Mesenchymal stem cell (in vitro differentiated cells and primary cell): ENCODE measurements around the gene LIPC.
A peak's percentile ranks its signal among the peaks of the same experiment; 100 is the strongest.

Experiments
- DNase-seq: peaks from one replicate; pipeline ENCODE4 v3.0.0-alpha.2; 2013
- H2AFZ ChIP-seq: one replicate; pipeline ENCODE4 v1.6.1; 2013; ENCODE audit warnings: low read depth, mild to moderate bottlenecking, control low read depth, inconsistent platforms, low read length, moderate library complexity
- H2AK5ac ChIP-seq: 2 replicates; pipeline ENCODE4 v1.6.1; 2013; ENCODE audit warnings: low read length, moderate library complexity, mild to moderate bottlenecking, inconsistent platforms; ENCODE audit not compliant: severe bottlenecking
- H2BK120ac ChIP-seq: one replicate; pipeline ENCODE4 v1.6.1; 2013; ENCODE audit warnings: low read depth, mild to moderate bottlenecking, inconsistent platforms, low read length, moderate library complexity
- H2BK12ac ChIP-seq, 2 experiments: one replicate each; pipeline ENCODE4 v1.6.1; 2013; ENCODE audit warnings: inconsistent platforms in 2 of 2, low read length in 2 of 2, mild to moderate bottlenecking in 2 of 2, moderate library complexity in 2 of 2, control low read depth in 1 of 2
- H2BK15ac ChIP-seq: one replicate; pipeline ENCODE4 v1.6.1; 2013; ENCODE audit warnings: mild to moderate bottlenecking, low read depth, inconsistent platforms; ENCODE audit not compliant: poor library complexity, severe bottlenecking
- H2BK5ac ChIP-seq: 2 replicates; pipeline ENCODE4 v1.6.1; 2013; ENCODE audit warnings: low read depth, mild to moderate bottlenecking, low read length, control low read depth, inconsistent platforms; ENCODE audit not compliant: poor library complexity, severe bottlenecking
- H3K14ac ChIP-seq, 2 experiments: one replicate each; pipeline ENCODE4 v1.6.1; 2013; ENCODE audit warnings: inconsistent platforms in 2 of 2, low read length in 2 of 2, control low read depth in 1 of 2, mild to moderate bottlenecking in 1 of 2, moderate library complexity in 1 of 2
- H3K18ac ChIP-seq, 2 experiments: one replicate each; pipeline ENCODE4 v1.6.1; 2013; ENCODE audit warnings: inconsistent platforms in 2 of 2, low read length in 2 of 2, control low read depth in 1 of 2, low read depth in 1 of 2, mild to moderate bottlenecking in 1 of 2
- H3K23ac ChIP-seq, 2 experiments: one replicate each; pipeline ENCODE4 v1.6.1; 2013; ENCODE audit warnings: inconsistent platforms in 2 of 2, low read length in 2 of 2, mild to moderate bottlenecking in 2 of 2, moderate library complexity in 2 of 2, control low read depth in 1 of 2
- H3K27ac ChIP-seq: 2 replicates; pipeline ENCODE4 v1.5.1; 2013; ENCODE audit warnings: mild to moderate bottlenecking, moderate library complexity, low read length, control low read depth, inconsistent platforms; ENCODE audit not compliant: poor library complexity, severe bottlenecking
- H3K27me3 ChIP-seq, 2 experiments: 2 replicates each; pipeline versions ENCODE4 v1.6.1 to v1.7.0; 2013; ENCODE audit warnings: low read length in 2 of 2, mild to moderate bottlenecking in 2 of 2, moderate library complexity in 2 of 2, control low read depth in 1 of 2, inconsistent platforms in 1 of 2; ENCODE audit not compliant: control insufficient read depth in 1 of 2, insufficient read depth in 1 of 2
- H3K36me3 ChIP-seq, 2 experiments: 2 replicates each; pipeline versions ENCODE4 v1.6.1 to v1.7.0; 2013; ENCODE audit warnings: low read length in 2 of 2, control low read depth in 1 of 2, inconsistent platforms in 1 of 2, low read depth in 1 of 2, mild to moderate bottlenecking in 1 of 2; ENCODE audit not compliant: insufficient read depth in 2 of 2, control insufficient read depth in 1 of 2
- H3K4ac ChIP-seq, 2 experiments: one replicate each; pipeline ENCODE4 v1.6.1; 2013; ENCODE audit warnings: inconsistent platforms in 2 of 2, low read length in 2 of 2, mild to moderate bottlenecking in 2 of 2, moderate library complexity in 2 of 2, control low read depth in 1 of 2, low read depth in 1 of 2
- H3K4me1 ChIP-seq: 2 replicates; pipeline ENCODE4 v1.6.1; 2013; ENCODE audit warnings: low read depth, low read length, control low read depth; ENCODE audit not compliant: control insufficient read depth, insufficient read depth
- H3K4me2 ChIP-seq: 2 replicates; pipeline ENCODE4 v1.6.1; 2013; ENCODE audit warnings: low read length, mild to moderate bottlenecking, inconsistent platforms; ENCODE audit not compliant: poor library complexity, severe bottlenecking
- H3K4me3 ChIP-seq, 2 experiments: 2 replicates each; pipeline versions ENCODE4 v1.5.1 to v1.7.0; 2013; ENCODE audit warnings: low read length in 2 of 2, mild to moderate bottlenecking in 2 of 2, control low read depth in 1 of 2, low read depth in 1 of 2; ENCODE audit not compliant: insufficient read depth in 1 of 2
- H3K79me1 ChIP-seq: replicated peaks from 2 replicates; pipeline ENCODE4 v1.6.1; 2013; ENCODE audit warnings: mild to moderate bottlenecking, control low read depth, low read length, inconsistent platforms; ENCODE audit not compliant: poor library complexity, severe bottlenecking
- H3K9ac ChIP-seq: 2 replicates; pipeline ENCODE4 v1.7.0; 2013; ENCODE audit warnings: mild to moderate bottlenecking, low read length, moderate library complexity
- H3K9me3 ChIP-seq: 2 replicates; pipeline ENCODE4 v1.7.0; 2013; ENCODE audit warnings: mild to moderate bottlenecking, low read length; ENCODE audit not compliant: control insufficient read depth
- H4K8ac ChIP-seq: one replicate; pipeline ENCODE4 v1.6.1; 2013; ENCODE audit warnings: inconsistent platforms, mild to moderate bottlenecking, low read length, moderate library complexity
- H4K91ac ChIP-seq: one replicate; pipeline ENCODE4 v1.6.1; 2013; ENCODE audit warnings: mild to moderate bottlenecking, low read length, inconsistent platforms
- WGBS: methylation state at CpG from one replicate; pipeline ENCODE4 v1.1.7; 2013; ENCODE audit warnings: mixed read lengths; 5-methylcytosine and 5-hydroxymethylcytosine counted together

LIPC gene

GRCh38 chr15:58448906-58449305, 17.1 kb downstream of the LIPC start:
- H2BK120ac ChIP-seq: no peak overlapping the region
- no peak overlapping the region for H3K4ac ChIP-seq
- H3K9me3 ChIP-seq: no peaks in the 10 kb centered on the region
- H3K14ac ChIP-seq: no peak overlapping the region
- DNase-seq: no peak
- no peaks in the 10 kb centered on the region for H3K79me1 ChIP-seq
- H3K4me1 ChIP-seq: peaks cover 11% of the 10 kb centered on the region
- H3K4me2 ChIP-seq: no peak overlapping the region
- no peak overlapping the region for H2BK5ac ChIP-seq
- H3K18ac ChIP-seq: no peak overlapping the region
- no peak overlapping the region for H3K27ac ChIP-seq
- H3K36me3 ChIP-seq: no peaks in the 10 kb centered on the region
- H2AK5ac ChIP-seq: no peak overlapping the region
- H3K23ac ChIP-seq: no peak overlapping the region
- no peak overlapping the region for H3K4me3 ChIP-seq
- no peak overlapping the region for H3K9ac ChIP-seq
- no peaks in the 10 kb centered on the region for H3K27me3 ChIP-seq
- no peak overlapping the region for H4K91ac ChIP-seq
- no peak overlapping the region for H2BK12ac ChIP-seq
- no peak overlapping the region for H2BK15ac ChIP-seq
- H2AFZ ChIP-seq: no peak overlapping the region
- no peak overlapping the region for H4K8ac ChIP-seq
- WGBS: 93% methylated on average over 10 of the region's 10 CpGs

- Histone ChIP-seq H3K79me1 (no peaks in the 10 kb centered on the region), H4K91ac (peak overlapping the region; percentile 15)
- WGBS: 96% methylated on average over 6 of the region's 6 CpGs
Measured at GRCh38 chr15:58451826-58452225, 20.0 kb downstream of the LIPC start.

GRCh38 chr15:58452775-58453174, 21.0 kb downstream of the LIPC start:
- Histone ChIP-seq H4K91ac (no peak overlapping the region), H3K4me1 (peaks cover 4% of the 10 kb centered on the region), H2BK15ac (peak overlapping the region; percentile 3), H2AFZ (no peak overlapping the region), H3K18ac (no peak overlapping the region), H3K27me3 (no peaks in the 10 kb centered on the region), H2AK5ac (no peak overlapping the region), H2BK120ac (no peak overlapping the region), H3K27ac (no peak overlapping the region), H3K23ac (no peak overlapping the region), H2BK5ac (no peak overlapping the region), H3K4me2 (no peak overlapping the region), H3K4ac (no peak overlapping the region), H3K14ac (no peak overlapping the region), H3K9me3 (no peaks in the 10 kb centered on the region), H4K8ac (no peak overlapping the region), H3K79me1 (no peaks in the 10 kb centered on the region), H3K4me3 (no peak overlapping the region), H3K9ac (no peak overlapping the region), H3K36me3 (no peaks in the 10 kb centered on the region), H2BK12ac (no peak overlapping the region)
- no peak for DNase-seq
- WGBS: 98% methylated on average over 3 of the region's 4 CpGs

More at GRCh38 chr15:58451826-58452225, 20.0 kb downstream of the LIPC start:
- no peak overlapping the region for H4K8ac ChIP-seq
- H3K36me3 ChIP-seq: no peaks in the 10 kb centered on the region
- H3K9me3 ChIP-seq: no peaks in the 10 kb centered on the region
- H3K4ac ChIP-seq: no peak overlapping the region
- no peak overlapping the region for H2BK120ac ChIP-seq
- H3K23ac ChIP-seq: no peak overlapping the region
- H3K9ac ChIP-seq: no peak overlapping the region
- DNase-seq: no peak
- no peak overlapping the region for H2BK15ac ChIP-seq
- H2BK12ac ChIP-seq: no peak overlapping the region
- peaks cover 2% of the 10 kb centered on the region for H3K4me1 ChIP-seq
- no peak overlapping the region for H3K4me2 ChIP-seq
- H3K18ac ChIP-seq: no peak overlapping the region
- H3K4me3 ChIP-seq: no peak overlapping the region
- H2AK5ac ChIP-seq: no peak overlapping the region
- H3K14ac ChIP-seq: no peak overlapping the region
- no peak overlapping the region for H2AFZ ChIP-seq
- H2BK5ac ChIP-seq: no peak overlapping the region
- H3K27me3 ChIP-seq: no peaks in the 10 kb centered on the region
- H3K27ac ChIP-seq: no peak overlapping the region

GRCh38 chr15:58453931-58454793, 22.4 kb downstream of the LIPC start:
- Histone ChIP-seq H3K9me3 (no peaks in the 10 kb centered on the region), H3K9ac (no peak overlapping the region), H2BK5ac (no peak overlapping the region), H3K18ac (no peak overlapping the region), H3K27me3 (no peaks in the 10 kb centered on the region), H3K27ac (no peak overlapping the region), H3K4me2 (no peak overlapping the region), H2AK5ac (no peak overlapping the region), H3K4ac (no peak overlapping the region), H2BK120ac (no peak overlapping the region), H2BK15ac (no peak overlapping the region), H3K23ac (no peak overlapping the region), H3K79me1 (no peaks in the 10 kb centered on the region), H2BK12ac (no peak overlapping the region), H3K14ac (no peak overlapping the region), H3K4me3 (no peak overlapping the region), H4K8ac (no peak overlapping the region), H3K36me3 (no peaks in the 10 kb centered on the region), H2AFZ (no peak overlapping the region), H3K4me1 (peaks cover 4% of the 10 kb centered on the region), H4K91ac (no peak overlapping the region)
- no peak for DNase-seq
- WGBS: 87% methylated on average over 5 of the region's 5 CpGs
